Uterus (tissue), 2 donors: ENCODE data around the gene ZNF324.

Source experiments
- POLR2A ChIP-seq, 2 donors: fragments of 450-650 bp; IDR thresholded peaks; one replicate each; pipeline ENCODE4 v1.6.1; 2016; ENCODE audit warnings: antibody characterized with exemption in 2 of 2, mild to moderate bottlenecking in 1 of 2, moderate library complexity in 1 of 2
- TF ChIP-seq, protein P1 (sequence below), 4 experiments: fragments of 200-600 bp in 2 of 4; fragments of 450-650 bp in 2 of 4; sonication (generic) in 2 of 4; IDR thresholded peaks; one replicate each; pipeline ENCODE4 v1.5.1; 2016 to 2019; ENCODE audit warnings: antibody characterized with exemption in 4 of 4, mild to moderate bottlenecking in 2 of 4, moderate library complexity in 1 of 4

DNA sequence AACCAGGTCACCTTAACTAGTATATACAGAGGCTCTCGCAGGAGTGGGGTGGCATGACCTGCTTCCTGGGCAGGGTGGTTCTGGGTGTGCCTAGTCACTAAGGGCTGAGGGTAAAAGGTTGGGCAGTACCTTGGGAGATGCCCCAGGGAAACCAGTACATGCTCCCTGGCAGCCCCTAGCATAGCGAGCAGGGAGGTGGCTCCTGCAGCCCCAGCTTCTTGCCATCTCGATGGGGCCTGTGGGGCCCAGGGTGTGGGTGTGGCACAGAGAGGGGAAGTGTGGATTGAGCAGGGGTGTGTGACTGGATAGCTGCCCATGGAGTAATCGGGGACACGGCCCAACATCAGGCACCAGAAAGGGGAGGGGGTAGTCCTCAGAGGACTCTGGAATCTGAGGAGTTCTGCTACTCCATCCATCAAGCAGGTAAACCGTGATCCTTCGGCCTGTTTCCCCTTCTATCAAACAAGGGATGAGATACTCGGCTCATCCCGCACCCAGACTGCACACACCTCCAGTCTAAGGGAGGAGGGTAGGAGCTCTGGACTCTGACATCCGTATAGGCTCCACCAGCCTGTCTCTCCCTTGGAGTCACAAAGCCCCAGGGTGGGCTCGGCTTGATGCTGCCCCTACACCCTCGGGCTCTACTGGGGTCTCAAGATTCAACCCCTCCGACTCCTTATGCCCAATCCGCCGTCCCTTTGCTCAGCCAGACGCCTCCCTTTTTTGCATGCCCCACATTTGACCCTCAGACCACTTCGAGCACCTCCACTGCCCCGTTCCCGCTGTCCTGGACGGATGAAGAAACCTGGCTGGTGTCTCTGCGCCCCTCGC is 51.6 kb downstream of the ZNF324 start:
- TF ChIP-seq, protein P1, sequence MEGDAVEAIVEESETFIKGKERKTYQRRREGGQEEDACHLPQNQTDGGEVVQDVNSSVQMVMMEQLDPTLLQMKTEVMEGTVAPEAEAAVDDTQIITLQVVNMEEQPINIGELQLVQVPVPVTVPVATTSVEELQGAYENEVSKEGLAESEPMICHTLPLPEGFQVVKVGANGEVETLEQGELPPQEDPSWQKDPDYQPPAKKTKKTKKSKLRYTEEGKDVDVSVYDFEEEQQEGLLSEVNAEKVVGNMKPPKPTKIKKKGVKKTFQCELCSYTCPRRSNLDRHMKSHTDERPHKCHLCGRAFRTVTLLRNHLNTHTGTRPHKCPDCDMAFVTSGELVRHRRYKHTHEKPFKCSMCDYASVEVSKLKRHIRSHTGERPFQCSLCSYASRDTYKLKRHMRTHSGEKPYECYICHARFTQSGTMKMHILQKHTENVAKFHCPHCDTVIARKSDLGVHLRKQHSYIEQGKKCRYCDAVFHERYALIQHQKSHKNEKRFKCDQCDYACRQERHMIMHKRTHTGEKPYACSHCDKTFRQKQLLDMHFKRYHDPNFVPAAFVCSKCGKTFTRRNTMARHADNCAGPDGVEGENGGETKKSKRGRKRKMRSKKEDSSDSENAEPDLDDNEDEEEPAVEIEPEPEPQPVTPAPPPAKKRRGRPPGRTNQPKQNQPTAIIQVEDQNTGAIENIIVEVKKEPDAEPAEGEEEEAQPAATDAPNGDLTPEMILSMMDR (IDR thresholded peaks at IDR 0.05) = no peak
- no peak for TF ChIP-seq POLR2A (IDR thresholded peaks at IDR 0.05)
